Hepatocyte (in vitro differentiated cells): ENCODE measurements around the gene KRTAP10-9. TPM values are rescaled to one million over a fixed set of nuclear protein-coding genes. Genes with fewer than 3 reads are reported as not detected.

ENCODE experiments used
- DNase-seq: peaks from one replicate; pipeline ENCODE4 v3.0.0-alpha.2; 2016; ENCODE audit warnings: low spot score
- H2AFZ ChIP-seq: fragments of 200-600 bp; sonication (generic); 2 replicates; pipeline ENCODE4 v1.6.0; 2016; ENCODE audit warnings: antibody characterized with exemption, mild to moderate bottlenecking
- H3K27ac ChIP-seq: fragments of 200-600 bp; sonication (generic); 2 replicates; pipeline ENCODE4 v1.5.1; 2016; ENCODE audit warnings: mild to moderate bottlenecking
- H3K27me3 ChIP-seq: fragments of 200-600 bp; sonication (generic); 2 replicates; pipeline ENCODE4 v1.6.1; 2016
- H3K36me3 ChIP-seq: fragments of 200-600 bp; sonication (generic); replicated peaks from 2 replicates; pipeline ENCODE4 v1.5.1; 2016; ENCODE audit warnings: low read depth; ENCODE audit not compliant: insufficient read depth
- H3K4me1 ChIP-seq: fragments of 200-600 bp; sonication (generic); 2 replicates; pipeline ENCODE4 v1.5.1; 2016; ENCODE audit warnings: mild to moderate bottlenecking, moderate library complexity; ENCODE audit not compliant: insufficient read depth
- H3K4me2 ChIP-seq: fragments of 200-600 bp; sonication (generic); 2 replicates; pipeline ENCODE4 v1.6.0; 2016
- H3K4me3 ChIP-seq: fragments of 200-600 bp; sonication (generic); 2 replicates; pipeline ENCODE4 v1.5.1; 2016; ENCODE audit warnings: mild to moderate bottlenecking
- H3K79me2 ChIP-seq: fragments of 200-600 bp; sonication (generic); 2 replicates; pipeline ENCODE4 v1.6.0; 2017; ENCODE audit warnings: mild to moderate bottlenecking
- H3K9me2 ChIP-seq: fragments of 200-600 bp; sonication (generic); replicated peaks from 2 replicates; pipeline ENCODE4 v1.6.0; 2017; ENCODE audit warnings: mild to moderate bottlenecking; ENCODE audit not compliant: insufficient read depth
- H3K9me3 ChIP-seq: fragments of 200-600 bp; sonication (generic); 2 replicates; pipeline ENCODE4 v1.5.1; 2016; ENCODE audit warnings: low read depth, mild to moderate bottlenecking
- H4K20me1 ChIP-seq: fragments of 200-600 bp; sonication (generic); 2 replicates; pipeline ENCODE4 v1.6.0; 2016; ENCODE audit warnings: mild to moderate bottlenecking; ENCODE audit not compliant: insufficient read depth, poor library complexity, severe bottlenecking
- EZH2 ChIP-seq: fragments of 200-600 bp; sonication (generic); IDR thresholded peaks from 2 replicates; pipeline ENCODE4 v1.6.1; 2016; ENCODE audit warnings: antibody characterized with exemption, mild to moderate bottlenecking, borderline replicate concordance
- EZH2phosphoT487 ChIP-seq: fragments of 200-600 bp; sonication (generic); IDR thresholded peaks from one replicate; pipeline ENCODE4 v1.6.1; 2018; ENCODE audit warnings: antibody characterized with exemption, mild to moderate bottlenecking, low read depth, moderate library complexity; ENCODE audit not compliant: unreplicated experiment, severe bottlenecking
- WGBS: methylation state at CpG from one replicate; pipeline ENCODE4 v1.1.6; 2016; ENCODE audit warnings: low lambda C conversion rate; ENCODE audit errors: missing lambda C conversion rate; 5-methylcytosine and 5-hydroxymethylcytosine counted together
- polyA plus RNA-seq: library from polyadenylated mRNA; unstranded; fragments of >200 nt; fragmentation: Nextera tagmentation; extraction: Ambion mirVana; gene quantifications from 2 replicates; pipeline ENCODE4 v1.2.1, GENCODE V29; 2016
- total RNA-seq: library from RNA; depleted of rRNA; stranded (reverse); fragments of >200 nt; gene quantifications from 2 replicates; pipeline ENCODE4 v1.2.3, GENCODE V29; 2014
- TF ChIP-seq, protein P1 (sequence below): fragments of 200-600 bp; sonication (generic); IDR thresholded peaks from 2 replicates; pipeline ENCODE4 v1.5.1; 2016; ENCODE audit warnings: antibody characterized with exemption, mild to moderate bottlenecking; ENCODE audit not compliant: poor library complexity

The KRTAP10-9 gene, protein sequence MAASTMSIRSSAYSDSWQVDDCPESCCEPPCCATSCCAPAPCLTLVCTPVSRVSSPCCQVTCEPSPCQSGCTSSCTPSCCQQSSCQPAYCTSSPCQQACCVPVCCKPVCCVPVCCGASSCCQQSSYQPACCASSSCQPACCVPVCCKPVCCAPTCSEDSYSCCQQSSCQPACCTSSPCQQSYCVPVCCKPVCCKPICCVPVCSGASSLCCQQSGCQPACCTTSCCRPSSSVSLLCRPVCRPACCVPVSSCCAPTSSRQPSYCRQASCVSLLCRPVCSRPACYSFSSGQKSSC
- total RNA-seq = not detected in 2 replicates
- not detected in 2 replicates for polyA plus RNA-seq

DNA sequence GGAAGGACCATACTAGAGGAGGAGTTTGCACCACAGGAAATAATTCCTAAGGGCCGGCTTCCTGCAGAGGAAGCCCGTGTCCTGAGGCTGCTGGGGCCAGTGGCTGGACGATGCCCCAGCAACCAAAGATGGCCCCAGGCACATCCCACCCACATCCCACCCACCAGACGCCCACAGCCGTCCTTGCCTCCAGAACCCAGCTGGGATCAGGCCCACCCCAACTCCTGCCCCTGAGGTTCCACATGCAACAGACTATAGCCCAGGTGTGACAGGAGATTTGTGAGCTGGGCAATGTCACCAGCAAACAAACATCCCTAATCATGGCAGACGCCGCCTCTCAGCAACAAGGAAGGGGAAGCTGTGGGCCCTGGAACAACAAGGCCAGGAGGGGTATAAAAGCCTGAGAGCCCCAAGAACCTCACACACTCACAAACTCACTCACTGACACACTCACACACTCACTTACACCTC, at the start of gene KRTAP10-9:
TSS of gene KRTAP10-9 (plus strand) at position 421 of the 471 bp plus-strand sequence. CDS start 79 bp downstream, outside the sequence.
- 78% methylated on average over 7 of the region's 7 CpGs for WGBS
- H3K9me2 ChIP-seq = no peaks in the 10 kb centered on the region

GRCh38 chr21:44578371-44579055, 48.4 kb upstream of the KRTAP10-9 start:
- Histone ChIP-seq H3K79me2 (no peaks in the 10 kb centered on the region), H3K4me1 (peaks cover 3% of the 10 kb centered on the region), H3K4me3 (no peak overlapping the region), H3K27me3 (no peaks in the 10 kb centered on the region), H2AFZ (no peak overlapping the region), H3K27ac (no peak overlapping the region), H3K9me2 (no peaks in the 10 kb centered on the region), H3K4me2 (no peak overlapping the region), H3K36me3 (no peaks in the 10 kb centered on the region), H4K20me1 (no peaks in the 10 kb centered on the region), H3K9me3 (no peaks in the 10 kb centered on the region)
- TF ChIP-seq, protein P1, sequence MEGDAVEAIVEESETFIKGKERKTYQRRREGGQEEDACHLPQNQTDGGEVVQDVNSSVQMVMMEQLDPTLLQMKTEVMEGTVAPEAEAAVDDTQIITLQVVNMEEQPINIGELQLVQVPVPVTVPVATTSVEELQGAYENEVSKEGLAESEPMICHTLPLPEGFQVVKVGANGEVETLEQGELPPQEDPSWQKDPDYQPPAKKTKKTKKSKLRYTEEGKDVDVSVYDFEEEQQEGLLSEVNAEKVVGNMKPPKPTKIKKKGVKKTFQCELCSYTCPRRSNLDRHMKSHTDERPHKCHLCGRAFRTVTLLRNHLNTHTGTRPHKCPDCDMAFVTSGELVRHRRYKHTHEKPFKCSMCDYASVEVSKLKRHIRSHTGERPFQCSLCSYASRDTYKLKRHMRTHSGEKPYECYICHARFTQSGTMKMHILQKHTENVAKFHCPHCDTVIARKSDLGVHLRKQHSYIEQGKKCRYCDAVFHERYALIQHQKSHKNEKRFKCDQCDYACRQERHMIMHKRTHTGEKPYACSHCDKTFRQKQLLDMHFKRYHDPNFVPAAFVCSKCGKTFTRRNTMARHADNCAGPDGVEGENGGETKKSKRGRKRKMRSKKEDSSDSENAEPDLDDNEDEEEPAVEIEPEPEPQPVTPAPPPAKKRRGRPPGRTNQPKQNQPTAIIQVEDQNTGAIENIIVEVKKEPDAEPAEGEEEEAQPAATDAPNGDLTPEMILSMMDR = no peak
- TF ChIP-seq EZH2 (no peak), EZH2phosphoT487 (no peak)
- no peak for DNase-seq
- WGBS = 93% methylated on average over 16 of the region's 17 CpGs

More for the DNA sequence above, at the start of gene KRTAP10-9:
- H3K79me2 ChIP-seq = no peaks in the 10 kb centered on the region
- no peak within 1 kb of the TSS for H3K4me3 ChIP-seq
- H3K27ac ChIP-seq = no peak within 1 kb of the TSS
- no peaks in the 10 kb centered on the region for H4K20me1 ChIP-seq
- TF ChIP-seq EZH2 (no peak), EZH2phosphoT487 (no peak)
- TF ChIP-seq, protein P1 = no peak
- H3K27me3 ChIP-seq = no peaks in the 10 kb centered on the region
- H3K4me1 ChIP-seq = no peaks in the 10 kb centered on the region
- no peak within 1 kb of the TSS for H2AFZ ChIP-seq
- H3K36me3 ChIP-seq = no peaks in the 10 kb centered on the region
- no peaks in the 10 kb centered on the region for H3K9me3 ChIP-seq
- no peak for DNase-seq
- H3K4me2 ChIP-seq = no peak within 1 kb of the TSS

DNA sequence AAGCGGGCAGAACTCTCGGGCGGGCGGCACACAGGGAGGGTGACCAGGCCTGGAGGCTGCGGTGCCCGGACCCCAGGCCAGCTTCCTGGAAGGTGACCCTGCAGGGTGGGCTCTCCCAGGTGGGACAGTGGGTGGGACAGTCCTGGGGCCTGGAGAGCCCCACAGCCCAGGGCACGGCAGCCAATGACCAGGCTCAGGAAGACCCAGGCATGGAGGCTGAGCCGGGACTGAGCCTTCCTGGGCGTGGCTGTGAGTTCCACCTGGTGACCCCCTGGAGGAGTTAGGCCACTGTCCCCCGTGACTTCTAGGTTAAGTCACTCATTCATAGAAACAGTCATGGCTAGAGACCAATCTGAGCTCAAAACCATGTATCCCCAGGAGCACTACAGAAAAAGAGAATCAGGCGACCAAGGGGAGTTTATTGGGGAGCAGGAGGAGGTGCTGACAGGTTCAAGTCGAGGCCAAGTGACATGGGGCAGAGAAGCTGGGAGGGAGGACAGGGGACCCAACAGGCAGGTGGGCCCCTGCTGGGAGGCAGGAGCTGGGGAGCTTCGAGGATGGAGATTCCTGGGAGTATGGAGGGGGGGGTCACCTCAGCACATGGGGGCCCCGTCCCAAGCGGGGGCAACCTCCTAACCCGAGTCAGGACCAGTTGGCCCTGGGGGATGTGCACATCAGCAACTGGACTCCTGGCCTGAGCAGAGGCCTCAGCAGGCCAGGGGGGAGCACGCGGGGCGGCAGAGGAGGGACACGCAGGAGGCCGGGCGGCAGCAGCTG, 47.6 kb upstream of the KRTAP10-9 start:
- no peaks in the 10 kb centered on the region for H3K9me2 ChIP-seq
- no peaks in the 10 kb centered on the region for H3K9me3 ChIP-seq
- H4K20me1 ChIP-seq = no peaks in the 10 kb centered on the region
- no peak overlapping the region for H3K27ac ChIP-seq
- TF ChIP-seq EZH2 = no peak
- no peak for TF ChIP-seq EZH2phosphoT487
- TF ChIP-seq, protein P1 = no peak
- peaks cover 3% of the 10 kb centered on the region for H3K4me1 ChIP-seq
- H3K27me3 ChIP-seq = peaks cover under 1% of the 10 kb centered on the region
- H3K36me3 ChIP-seq = no peaks in the 10 kb centered on the region
- no peak overlapping the region for H3K4me2 ChIP-seq
- H2AFZ ChIP-seq = no peak overlapping the region
- no peak overlapping the region for H3K4me3 ChIP-seq
- no peak for DNase-seq
- H3K79me2 ChIP-seq = no peaks in the 10 kb centered on the region
- 92% methylated on average over 9 of the region's 22 CpGs for WGBS
